Keratinocyte (primary cell): ENCODE results near the gene KSR1. TPM values are rescaled to one million over a fixed set of nuclear protein-coding genes. Genes with fewer than 3 reads are reported as not detected.

ENCODE experiments used
- DNase-seq: peaks from one replicate; pipeline ENCODE4 v3.0.0-alpha.2; 2011; ENCODE audit warnings: low read depth, missing footprints, low spot score
- FAIRE-seq: peaks from 2 replicates; lab custom pipeline; 2011; peaks lifted over from hg19 to GRCh38; lab: Jason Lieb, UNC
- H2AFZ ChIP-seq: 2 replicates; pipeline ENCODE4 v1.6.0; 2012; ENCODE audit warnings: low read length, control low read depth, inconsistent platforms; ENCODE audit not compliant: control insufficient read depth
- H3K27ac ChIP-seq: 2 replicates; pipeline ENCODE4 v1.5.1; 2011; ENCODE audit warnings: low read length; ENCODE audit not compliant: control insufficient read depth, insufficient read depth
- H3K27me3 ChIP-seq: 3 replicates; pipeline ENCODE4 v1.6.0; 2011; ENCODE audit warnings: low read length; ENCODE audit not compliant: control insufficient read depth, insufficient read depth; ENCODE audit errors: extremely low read depth
- H3K36me3 ChIP-seq, 2 experiments: 2 replicates in 1 of 2; 3 replicates in 1 of 2; pipeline ENCODE4 v1.5.1; 2011; ENCODE audit warnings: low read length in 2 of 2, mild to moderate bottlenecking in 1 of 2; ENCODE audit not compliant: control insufficient read depth in 2 of 2, insufficient read depth in 2 of 2; ENCODE audit errors: extremely low read depth in 1 of 2
- H3K4me1 ChIP-seq: 3 replicates; pipeline ENCODE4 v1.5.1; 2011; ENCODE audit warnings: low read length; ENCODE audit not compliant: control insufficient read depth, insufficient read depth; ENCODE audit errors: extremely low read depth
- H3K4me2 ChIP-seq: 3 replicates; pipeline ENCODE4 v1.6.0; 2011; ENCODE audit warnings: low read depth, low read length; ENCODE audit not compliant: control insufficient read depth, insufficient read depth; ENCODE audit errors: extremely low read depth
- H3K4me3 ChIP-seq, 3 experiments: fragments of 200-600 bp in 1 of 3; sonication (generic) in 1 of 3; 2 replicates in 2 of 3; 3 replicates in 1 of 3; pipeline ENCODE4 v1.5.1; 2011 to 2016; ENCODE audit warnings: low read length in 3 of 3, mild to moderate bottlenecking in 3 of 3, control low read depth in 2 of 3, inconsistent platforms in 1 of 3, low read depth in 1 of 3, mixed read lengths in 1 of 3, mixed run types in 1 of 3, moderate library complexity in 1 of 3; ENCODE audit not compliant: control insufficient read depth in 2 of 3, insufficient read depth in 2 of 3; ENCODE audit errors: extremely low read depth in 1 of 3
- H3K79me2 ChIP-seq: 2 replicates; pipeline ENCODE4 v1.6.0; 2012; ENCODE audit warnings: low read length; ENCODE audit not compliant: control insufficient read depth, insufficient read depth
- H3K9ac ChIP-seq: 3 replicates; pipeline ENCODE4 v1.6.0; 2011; ENCODE audit warnings: low read length; ENCODE audit not compliant: control insufficient read depth, insufficient read depth; ENCODE audit errors: extremely low read depth
- H3K9me1 ChIP-seq: 3 replicates; pipeline ENCODE4 v1.6.0; 2011; ENCODE audit warnings: low read length; ENCODE audit not compliant: control insufficient read depth, insufficient read depth; ENCODE audit errors: extremely low read depth
- H3K9me3 ChIP-seq: 2 replicates; pipeline ENCODE4 v1.5.1; 2012; ENCODE audit warnings: low read depth, low read length; ENCODE audit not compliant: control insufficient read depth
- H4K20me1 ChIP-seq: 3 replicates; pipeline ENCODE4 v1.6.0; 2011; ENCODE audit warnings: low read length; ENCODE audit not compliant: control insufficient read depth, insufficient read depth; ENCODE audit errors: extremely low read depth
- CTCF ChIP-seq, 3 experiments: IDR thresholded peaks in 1 of 3; conservative IDR thresholded peaks in 1 of 3; optimal IDR thresholded peaks in 1 of 3; 2 replicates in 2 of 3; 3 replicates in 1 of 3; pipeline versions ENCODE3 to v1.5.1; 2011; ENCODE audit warnings: low read length in 3 of 3, mild to moderate bottlenecking in 3 of 3, moderate library complexity in 2 of 3, control low read depth in 1 of 3, inconsistent platforms in 1 of 3; ENCODE audit not compliant: insufficient read depth in 2 of 3; ENCODE audit errors: extremely low read depth in 1 of 3
- EZH2 ChIP-seq: IDR thresholded peaks from one replicate; pipeline ENCODE4 v1.6.1; 2012; ENCODE audit warnings: inconsistent platforms, mild to moderate bottlenecking, low read length, moderate library complexity
- dilution Hi-C: fragments of 300-500 bp; cut with MboI; formaldehyde crosslinking; loops from one replicate; pipeline ENCODE4 v1.7.0; 2020; ENCODE audit warnings: low sequenced_read_pairs; ENCODE audit not compliant: extremely low pct_ligation_motif_present
- polyA plus RNA-seq, 5 experiments: library from polyadenylated mRNA; depleted of rRNA in 3 of 5; stranded (reverse) in 3 of 5; stranded (forward) in 1 of 5; unstranded in 1 of 5; fragments of >200 nt; gene quantifications; 1 replicate in 1 of 5; 2 replicates in 3 of 5; 3 replicates in 1 of 5; pipeline versions ENCODE4 v1.2.1 to v1.2.3, GENCODE V29; 2011 to 2012; ENCODE audit warnings: missing spikeins in 2 of 5, low read depth in 1 of 5, low replicate concordance in 1 of 5

The KSR1 gene
- polyA plus RNA-seq, 1 donor (not counting 4 experiments of a cell fraction or from before 2014, with no cell fraction given) = 1.3 TPM

DNA sequence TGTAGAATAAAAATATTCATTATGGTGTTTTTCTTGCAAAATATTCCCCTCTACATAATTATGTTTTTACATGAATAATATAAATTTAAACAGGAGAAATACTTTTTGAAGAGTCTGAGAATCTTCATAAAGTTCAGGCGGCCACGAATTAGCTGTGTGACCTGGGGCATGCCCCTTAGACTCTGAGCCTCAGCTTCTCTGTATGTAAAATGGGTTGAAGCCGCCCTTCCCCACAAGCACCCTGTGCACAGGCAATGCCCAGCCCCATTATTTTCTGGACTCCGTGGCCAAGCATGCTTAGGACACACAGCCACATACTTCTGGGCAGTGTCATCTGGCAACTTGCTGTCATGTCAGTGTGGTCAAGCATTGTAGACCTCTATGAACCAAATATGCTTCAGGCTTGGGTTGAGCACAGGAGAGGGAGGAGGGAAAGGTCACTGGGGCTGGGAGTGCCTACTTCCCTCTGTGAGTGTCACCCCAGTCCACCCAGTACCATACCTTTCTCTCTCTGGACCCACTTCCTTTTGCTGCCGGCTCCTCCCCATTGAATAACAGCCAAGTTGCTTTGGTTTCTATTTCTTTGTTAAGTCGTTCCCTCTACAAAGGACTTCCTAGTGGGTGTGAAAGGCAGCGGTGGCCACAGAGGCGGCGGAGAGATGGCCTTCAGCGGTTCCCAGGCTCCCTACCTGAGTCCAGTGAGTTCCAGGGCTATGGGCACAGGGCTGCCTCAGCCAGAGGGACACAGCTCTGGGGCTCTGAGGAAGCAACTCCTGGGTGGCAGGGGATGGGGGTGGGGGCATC, 174.6 kb downstream of the KSR1 start, which contains the start of gene LGALS9:
Gene LGALS9, plus strand, starts transcription at position 582 of the 804 bp plus-strand sequence. Its CDS starts 78 bp downstream, at position 660.
- H3K4me3 ChIP-seq = no peak within 1 kb of the TSS
- DNase-seq (no peak), FAIRE-seq (no peak)
- peak within 1 kb of the TSS; percentile 5 for H2AFZ ChIP-seq
- no peaks in the 10 kb centered on the region for H3K9me3 ChIP-seq
- H3K9ac ChIP-seq = no peak within 1 kb of the TSS
- H4K20me1 ChIP-seq = no peaks in the 10 kb centered on the region
- H3K79me2 ChIP-seq = no peaks in the 10 kb centered on the region
- dilution Hi-C loops = no loop called here
- no peak within 1 kb of the TSS for H3K27ac ChIP-seq
- no peaks in the 10 kb centered on the region for H3K36me3 ChIP-seq
- no peak for TF ChIP-seq EZH2
- no peak for TF ChIP-seq CTCF (optimal IDR thresholded peaks at IDR 0.05 in 1 of 3, IDR thresholded peaks at IDR 0.05 in 1 of 3, conservative IDR thresholded peaks at IDR 0.05 in 1 of 3; ENCODE audit: extremely low read depth in 1 of 3, insufficient read depth in 2 of 3, low read length in 3 of 3)
- peaks cover 24% of the 10 kb centered on the region for H3K4me1 ChIP-seq
- peak within 1 kb of the TSS; percentile 41 for H3K4me2 ChIP-seq
- H3K9me1 ChIP-seq = no peaks in the 10 kb centered on the region
- H3K27me3 ChIP-seq = no peaks in the 10 kb centered on the region

- TF ChIP-seq EZH2 (no peak), CTCF (optimal IDR thresholded peaks at IDR 0.05 in 1 of 3, IDR thresholded peaks at IDR 0.05 in 1 of 3, conservative IDR thresholded peaks at IDR 0.05 in 1 of 3; ENCODE audit: extremely low read depth in 1 of 3, insufficient read depth in 2 of 3, low read length in 3 of 3) (no peak)
- Histone ChIP-seq H3K9me1 (no peaks in the 10 kb centered on the region), H3K27me3 (no peaks in the 10 kb centered on the region), H3K27ac (no peak overlapping the region), H3K36me3 (no peaks in the 10 kb centered on the region), H3K9me3 (no peaks in the 10 kb centered on the region), H4K20me1 (no peaks in the 10 kb centered on the region), H3K79me2 (no peaks in the 10 kb centered on the region), H2AFZ (peak overlapping the region; percentile 5), H3K4me1 (peaks cover 24% of the 10 kb centered on the region), H3K4me3 (no peak overlapping the region), H3K4me2 (peak overlapping the region; percentile 41), H3K9ac (no peak overlapping the region)
- DNase-seq (peak; percentile 62), FAIRE-seq (no peak)
- dilution Hi-C loops = no loop called here
Measured at GRCh38 chr17:27631411-27631760, 175.1 kb downstream of the KSR1 start.
